Upper lobe of left lung (tissue), 6 donors: Measurements from ENCODE around the gene CHD9. TPM values are rescaled to one million over a fixed set of nuclear protein-coding genes. Genes with fewer than 3 reads are reported as not detected.

ENCODE experiments used
- ATAC-seq, 2 donors: fragments of 200-7000 bp; cut with Tn5 transposase; one replicate each; pipeline ENCODE4 v1.9.1; 2022; ENCODE audit warnings: mild to moderate bottlenecking in 2 of 2, moderate library complexity in 2 of 2; ENCODE audit not compliant: low FRiP score in 2 of 2
- DNase-seq, 2 donors: peaks; one replicate each; pipeline ENCODE4 v3.0.0-alpha.2; 2019 to 2020
- H3K27ac ChIP-seq, 4 donors: fragments of 200-600 bp; sonication (generic); one replicate each; pipeline ENCODE4 v1.5.1; 2016 to 2019
- H3K27me3 ChIP-seq, 4 donors: fragments of 200-600 bp; sonication (generic); one replicate each; pipeline ENCODE4 v1.5.1; 2017 to 2019
- H3K36me3 ChIP-seq, 4 donors: fragments of 200-600 bp; sonication (generic); one replicate each; pipeline ENCODE4 v1.5.1; 2016 to 2019
- H3K4me1 ChIP-seq, 4 donors: fragments of 200-600 bp; sonication (generic); one replicate each; pipeline ENCODE4 v1.5.1; 2018 to 2019
- H3K4me3 ChIP-seq, 4 donors: fragments of 200-600 bp; sonication (generic); one replicate each; pipeline ENCODE4 v1.5.1; 2017 to 2019; ENCODE audit warnings: mild to moderate bottlenecking in 2 of 4, moderate library complexity in 1 of 4
- H3K9me3 ChIP-seq, 4 donors: fragments of 200-600 bp; sonication (generic); one replicate each; pipeline ENCODE4 v1.5.1; 2018 to 2019
- CTCF ChIP-seq, 6 experiments: fragments of 450-650 bp in 4 of 6; fragments of 200-600 bp in 2 of 6; sonication (generic) in 2 of 6; IDR thresholded peaks; one replicate each; pipeline ENCODE4 v1.5.1; 2016 to 2019; ENCODE audit warnings: antibody characterized with exemption in 6 of 6
- EP300 ChIP-seq, 4 donors: sonication (generic); formaldehyde crosslinking; IDR thresholded peaks; one replicate each; pipeline ENCODE4 v1.5.1; 2017; ENCODE audit warnings: antibody characterized with exemption in 4 of 4, control low read depth in 2 of 4
- POLR2A ChIP-seq, 4 donors: fragments of 450-650 bp; IDR thresholded peaks; one replicate each; pipeline ENCODE4 v1.5.1; 2016 to 2017; ENCODE audit warnings: antibody characterized with exemption in 4 of 4, mild to moderate bottlenecking in 2 of 4
- POLR2AphosphoS5 ChIP-seq, 2 donors: sonication (generic); formaldehyde crosslinking; IDR thresholded peaks; one replicate each; pipeline ENCODE4 v1.5.1; 2017; ENCODE audit warnings: antibody characterized with exemption in 2 of 2
- WGBS, 2 donors: methylation state at CpG; one replicate each; pipeline ENCODE4 v1.1.5; 2017 to 2018; 5-methylcytosine and 5-hydroxymethylcytosine counted together
- total RNA-seq, 6 donors: library from RNA; depleted of rRNA in 4 of 6; stranded (reverse); fragments of >200 nt in 4 of 6; gene quantifications; one replicate each; pipeline versions ENCODE4 v1.1.0 to v1.2.1, GENCODE V29; 2016 to 2021
- donor health status: DM: no; HTN: no; CAD: no; lungs with moderate emphysema.
- donor health status: DM: no; HTN: yes; CAD: no; lungs with severe emphysema.

Gene CHD9
- total RNA-seq, 6 donors from 2014 or later = 55.6 to 98.8 (median 68.3) TPM

GRCh38 chr16:53100131-53100748, 45.4 kb downstream of the CHD9 start:
- H3K4me1 ChIP-seq = peaks cover 45 to 71% (median 48%) of the 10 kb centered on the region in 4 donors
- no peaks in the 10 kb centered on the region for H3K27me3 ChIP-seq
- H3K27ac ChIP-seq = peak overlapping the region; percentile 90 to 94 (median 92)
- DNase-seq (no peak), ATAC-seq (no peak)
- WGBS, 2 donors = 60% methylated on average over 9 of the region's 9 CpGs
- TF ChIP-seq EP300 (IDR thresholded peaks at IDR 0.05) = no peak
- TF ChIP-seq POLR2AphosphoS5 (IDR thresholded peaks at IDR 0.05) = no peak
- TF ChIP-seq CTCF (IDR thresholded peaks at IDR 0.05) = no peak
- TF ChIP-seq POLR2A (IDR thresholded peaks at IDR 0.05) = no peak
- peak overlapping the region in 3 of 4 donors; percentile 34 to 50 (median 46) for H3K4me3 ChIP-seq
- H3K36me3 ChIP-seq = no peaks in the 10 kb centered on the region
- no peaks in the 10 kb centered on the region for H3K9me3 ChIP-seq

- H3K27ac ChIP-seq = peak overlapping the region; percentile 90 to 94 (median 92)
These were observed 46.1 kb downstream of the CHD9 start for GRCh38 chr16:53100889-53101288.

GRCh38 chr16:53103811-53104210, 49.0 kb downstream of the CHD9 start:
- no peaks in the 10 kb centered on the region for H3K27me3 ChIP-seq
- ATAC-seq (no peak), DNase-seq (no peak)
- TF ChIP-seq EP300 (IDR thresholded peaks at IDR 0.05) = no peak
- no peak for TF ChIP-seq POLR2A (IDR thresholded peaks at IDR 0.05)
- no peak for TF ChIP-seq CTCF (IDR thresholded peaks at IDR 0.05)
- TF ChIP-seq POLR2AphosphoS5 (IDR thresholded peaks at IDR 0.05) = no peak
- H3K4me1 ChIP-seq = peaks cover 26 to 43% (median 30%) of the 10 kb centered on the region in 4 donors
- 54 to 55% methylated on average over 4 of the region's 4 CpGs for WGBS, 2 donors
- peak overlapping the region in 1 of 4 donors; percentile 50 for H3K27ac ChIP-seq
- no peak overlapping the region for H3K4me3 ChIP-seq
- H3K9me3 ChIP-seq = no peaks in the 10 kb centered on the region
- no peaks in the 10 kb centered on the region for H3K36me3 ChIP-seq

More at GRCh38 chr16:53100889-53101288, 46.1 kb downstream of the CHD9 start:
- H3K27me3 ChIP-seq = no peaks in the 10 kb centered on the region
- H3K4me3 ChIP-seq = no peak overlapping the region
- peaks cover 45 to 68% (median 48%) of the 10 kb centered on the region in 4 donors for H3K4me1 ChIP-seq
- TF ChIP-seq POLR2A (IDR thresholded peaks at IDR 0.05) (no peak), CTCF (IDR thresholded peaks at IDR 0.05) (no peak), EP300 (IDR thresholded peaks at IDR 0.05) (no peak), POLR2AphosphoS5 (IDR thresholded peaks at IDR 0.05) (no peak)
- no peaks in the 10 kb centered on the region for H3K36me3 ChIP-seq
- H3K9me3 ChIP-seq = no peaks in the 10 kb centered on the region
- 72 to 74% methylated on average over 1 of the region's 1 CpG for WGBS, 2 donors
- no peak for ATAC-seq
- no peak for DNase-seq

DNA sequence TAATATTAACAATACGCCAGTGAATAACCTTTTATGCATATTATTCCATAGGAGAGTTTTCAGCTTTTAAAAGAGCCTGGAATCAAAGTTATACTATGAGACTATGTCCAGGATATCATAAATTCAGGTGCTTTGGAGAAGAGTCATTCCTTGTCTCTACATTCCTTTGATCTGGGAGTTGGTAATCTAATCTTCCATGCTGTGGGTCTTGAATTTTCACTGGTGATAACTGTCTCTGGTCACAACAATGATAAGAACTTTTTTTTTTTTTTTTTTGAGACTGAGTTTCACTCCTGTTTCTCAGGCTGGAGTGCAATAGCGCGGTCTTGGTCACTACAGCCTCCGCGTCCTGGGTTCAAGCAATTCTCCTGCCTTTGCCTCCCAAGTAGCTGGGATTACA, 50.8 kb downstream of the CHD9 start:
- H3K27me3 ChIP-seq = no peaks in the 10 kb centered on the region
- peaks cover 14 to 26% (median 15%) of the 10 kb centered on the region in 4 donors for H3K4me1 ChIP-seq
- no peaks in the 10 kb centered on the region for H3K9me3 ChIP-seq
- WGBS, 2 donors = 98% methylated on average over 5 of the region's 5 CpGs
- ATAC-seq = no peak
- TF ChIP-seq EP300 (IDR thresholded peaks at IDR 0.05) (no peak), POLR2A (IDR thresholded peaks at IDR 0.05) (no peak), CTCF (IDR thresholded peaks at IDR 0.05) (no peak), POLR2AphosphoS5 (IDR thresholded peaks at IDR 0.05) (no peak)
- no peak overlapping the region for H3K4me3 ChIP-seq
- H3K27ac ChIP-seq = no peak overlapping the region
- DNase-seq = no peak
- H3K36me3 ChIP-seq = no peaks in the 10 kb centered on the region
